HL-60 (cell line): Measurements from ENCODE around the gene LYPD8.

ENCODE experiments used
- DNase-seq, 2 experiments: peaks; one replicate each; pipeline ENCODE4 v3.0.0-alpha.2; 2010 to 2020; ENCODE audit warnings: low read depth in 1 of 2, low spot score in 1 of 2
- H3K27ac ChIP-seq: fragments of 250-450 bp; sonication (Bioruptor Pico); replicated peaks from 2 replicates; pipeline ENCODE4 v1.5.1; 2020; ENCODE audit warnings: mild to moderate bottlenecking, moderate library complexity
- H3K27me3 ChIP-seq: fragments of 250-450 bp; sonication (Bioruptor Pico); 2 replicates; pipeline ENCODE4 v1.5.1; 2021; ENCODE audit warnings: mild to moderate bottlenecking, moderate library complexity; ENCODE audit not compliant: insufficient read depth, poor library complexity, severe bottlenecking
- H3K4me3 ChIP-seq: replicated peaks from 2 replicates; pipeline ENCODE4 v1.5.1; 2011; ENCODE audit warnings: mild to moderate bottlenecking, control low read depth, low read length; ENCODE audit not compliant: insufficient read depth
- GABPA ChIP-seq: IDR thresholded peaks from 2 replicates; pipeline ENCODE4 v1.6.1; 2012; ENCODE audit warnings: low read depth
- POLR2AphosphoS5 ChIP-seq: IDR thresholded peaks from 2 replicates; pipeline ENCODE4 v1.6.1; 2012; ENCODE audit warnings: low read depth
- SPI1 ChIP-seq: IDR thresholded peaks from 2 replicates; pipeline ENCODE4 v1.6.1; 2012; ENCODE audit warnings: low read depth, mild to moderate bottlenecking, borderline replicate concordance
- TF ChIP-seq, protein P1 (sequence below): IDR thresholded peaks from one replicate; pipeline ENCODE4 v1.5.1; 2011; ENCODE audit warnings: low read length, control low read depth, inconsistent platforms; ENCODE audit not compliant: insufficient read depth
- TF ChIP-seq, protein P2 (sequence below): IDR thresholded peaks from 2 replicates; pipeline ENCODE4 v1.6.1; 2012; ENCODE audit warnings: low read depth; ENCODE audit not compliant: insufficient replicate concordance

The LYPD8 gene

DNA sequence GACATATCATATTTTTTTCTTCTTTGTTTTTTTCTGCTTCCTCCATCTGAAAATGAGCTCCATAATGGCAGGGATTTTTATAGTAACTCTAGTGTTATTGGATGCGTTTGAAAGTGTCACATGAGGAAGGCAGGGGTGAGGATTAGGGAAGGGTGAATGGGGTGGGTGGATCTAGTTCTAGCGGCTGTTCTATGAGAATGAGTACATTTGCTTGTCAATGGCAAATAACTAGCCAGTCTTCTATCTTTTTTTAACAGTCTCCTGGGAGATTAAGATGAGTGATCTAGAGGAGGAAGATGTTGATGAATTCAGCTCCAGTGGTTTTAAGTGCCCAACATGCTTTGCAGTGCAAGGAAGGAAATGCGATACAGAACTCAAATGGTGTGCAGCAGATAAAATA, 58.8 kb downstream of the LYPD8 start:
- Histone ChIP-seq H3K27me3 (no peaks in the 10 kb centered on the region), H3K4me3 (no peak overlapping the region), H3K27ac (no peak overlapping the region)
- TF ChIP-seq POLR2AphosphoS5 (no peak), SPI1 (no peak), GABPA (no peak)
- TF ChIP-seq, protein P1, sequence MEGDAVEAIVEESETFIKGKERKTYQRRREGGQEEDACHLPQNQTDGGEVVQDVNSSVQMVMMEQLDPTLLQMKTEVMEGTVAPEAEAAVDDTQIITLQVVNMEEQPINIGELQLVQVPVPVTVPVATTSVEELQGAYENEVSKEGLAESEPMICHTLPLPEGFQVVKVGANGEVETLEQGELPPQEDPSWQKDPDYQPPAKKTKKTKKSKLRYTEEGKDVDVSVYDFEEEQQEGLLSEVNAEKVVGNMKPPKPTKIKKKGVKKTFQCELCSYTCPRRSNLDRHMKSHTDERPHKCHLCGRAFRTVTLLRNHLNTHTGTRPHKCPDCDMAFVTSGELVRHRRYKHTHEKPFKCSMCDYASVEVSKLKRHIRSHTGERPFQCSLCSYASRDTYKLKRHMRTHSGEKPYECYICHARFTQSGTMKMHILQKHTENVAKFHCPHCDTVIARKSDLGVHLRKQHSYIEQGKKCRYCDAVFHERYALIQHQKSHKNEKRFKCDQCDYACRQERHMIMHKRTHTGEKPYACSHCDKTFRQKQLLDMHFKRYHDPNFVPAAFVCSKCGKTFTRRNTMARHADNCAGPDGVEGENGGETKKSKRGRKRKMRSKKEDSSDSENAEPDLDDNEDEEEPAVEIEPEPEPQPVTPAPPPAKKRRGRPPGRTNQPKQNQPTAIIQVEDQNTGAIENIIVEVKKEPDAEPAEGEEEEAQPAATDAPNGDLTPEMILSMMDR: no peak
- TF ChIP-seq, protein P2, sequence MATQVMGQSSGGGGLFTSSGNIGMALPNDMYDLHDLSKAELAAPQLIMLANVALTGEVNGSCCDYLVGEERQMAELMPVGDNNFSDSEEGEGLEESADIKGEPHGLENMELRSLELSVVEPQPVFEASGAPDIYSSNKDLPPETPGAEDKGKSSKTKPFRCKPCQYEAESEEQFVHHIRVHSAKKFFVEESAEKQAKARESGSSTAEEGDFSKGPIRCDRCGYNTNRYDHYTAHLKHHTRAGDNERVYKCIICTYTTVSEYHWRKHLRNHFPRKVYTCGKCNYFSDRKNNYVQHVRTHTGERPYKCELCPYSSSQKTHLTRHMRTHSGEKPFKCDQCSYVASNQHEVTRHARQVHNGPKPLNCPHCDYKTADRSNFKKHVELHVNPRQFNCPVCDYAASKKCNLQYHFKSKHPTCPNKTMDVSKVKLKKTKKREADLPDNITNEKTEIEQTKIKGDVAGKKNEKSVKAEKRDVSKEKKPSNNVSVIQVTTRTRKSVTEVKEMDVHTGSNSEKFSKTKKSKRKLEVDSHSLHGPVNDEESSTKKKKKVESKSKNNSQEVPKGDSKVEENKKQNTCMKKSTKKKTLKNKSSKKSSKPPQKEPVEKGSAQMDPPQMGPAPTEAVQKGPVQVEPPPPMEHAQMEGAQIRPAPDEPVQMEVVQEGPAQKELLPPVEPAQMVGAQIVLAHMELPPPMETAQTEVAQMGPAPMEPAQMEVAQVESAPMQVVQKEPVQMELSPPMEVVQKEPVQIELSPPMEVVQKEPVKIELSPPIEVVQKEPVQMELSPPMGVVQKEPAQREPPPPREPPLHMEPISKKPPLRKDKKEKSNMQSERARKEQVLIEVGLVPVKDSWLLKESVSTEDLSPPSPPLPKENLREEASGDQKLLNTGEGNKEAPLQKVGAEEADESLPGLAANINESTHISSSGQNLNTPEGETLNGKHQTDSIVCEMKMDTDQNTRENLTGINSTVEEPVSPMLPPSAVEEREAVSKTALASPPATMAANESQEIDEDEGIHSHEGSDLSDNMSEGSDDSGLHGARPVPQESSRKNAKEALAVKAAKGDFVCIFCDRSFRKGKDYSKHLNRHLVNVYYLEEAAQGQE: no peak
- no peak for DNase-seq

DNA sequence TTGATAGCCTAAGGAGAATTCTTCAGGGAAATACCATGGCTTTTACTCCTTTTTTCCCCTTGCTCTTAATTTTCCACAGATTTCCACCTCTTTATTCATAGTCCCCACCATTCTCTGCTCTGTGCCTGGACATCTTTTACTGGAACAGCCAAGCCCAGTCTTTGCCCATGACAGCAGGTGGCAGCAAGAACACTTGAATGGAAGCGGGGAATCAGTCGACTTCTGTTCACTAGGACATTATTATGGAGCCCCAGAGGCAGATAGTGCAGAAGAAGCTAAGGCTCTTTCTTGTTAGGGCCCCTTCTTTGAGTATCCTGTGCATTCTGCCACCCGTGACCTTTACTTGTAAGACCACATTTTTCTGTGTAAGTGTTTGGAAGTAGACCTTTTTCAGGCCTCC, 59.3 kb downstream of the LYPD8 start:
- no peak overlapping the region for H3K4me3 ChIP-seq
- TF ChIP-seq POLR2AphosphoS5 (no peak), GABPA (no peak), SPI1 (no peak)
- TF ChIP-seq, protein P1: peak; percentile 11
- no peaks in the 10 kb centered on the region for H3K27me3 ChIP-seq
- peak in 1 of 2 experiments; percentile 79 for DNase-seq
- no peak overlapping the region for H3K27ac ChIP-seq

DNA sequence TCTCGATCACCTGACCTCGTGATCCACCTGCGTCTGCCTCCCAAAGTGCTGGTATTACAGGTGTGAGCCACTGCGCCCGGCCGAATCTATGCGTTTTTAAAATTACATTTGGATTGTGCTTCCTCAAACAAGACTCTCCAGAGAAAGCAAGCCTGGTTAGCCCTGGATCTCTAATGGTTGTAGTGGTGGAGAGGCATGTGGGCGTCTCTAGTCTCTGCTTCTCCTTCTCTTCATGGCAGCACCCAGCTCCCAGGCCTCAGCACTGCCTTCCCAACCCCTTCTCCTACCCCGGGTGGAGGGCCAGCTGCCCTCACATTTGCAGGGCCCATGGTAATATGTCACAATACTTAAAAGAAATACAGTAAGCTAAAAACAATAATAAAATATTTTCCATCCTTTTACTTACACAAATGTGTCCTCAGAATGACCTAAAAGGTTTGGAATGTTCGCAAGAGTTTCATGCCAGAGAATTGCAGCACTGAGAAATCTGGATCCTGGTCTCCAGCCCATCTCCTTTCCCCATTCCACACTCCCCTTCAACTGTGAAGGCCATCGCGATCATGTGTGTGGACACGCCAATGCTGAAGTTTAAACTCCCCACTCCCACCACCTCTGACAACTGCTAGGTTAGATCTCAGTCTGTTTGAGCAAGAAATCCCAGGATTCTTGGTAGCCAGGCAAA, 60.0 kb downstream of the LYPD8 start:
- DNase-seq: no peak
- Histone ChIP-seq H3K27ac (no peak overlapping the region), H3K27me3 (no peaks in the 10 kb centered on the region), H3K4me3 (no peak overlapping the region)
- no peak for TF ChIP-seq GABPA
- TF ChIP-seq, protein P2: no peak
- TF ChIP-seq SPI1: no peak
- TF ChIP-seq POLR2AphosphoS5: no peak
- TF ChIP-seq, protein P1: no peak
